ENCODE results near the gene LRRC63. TPM values are rescaled to one million over a fixed set of nuclear protein-coding genes. Genes with fewer than 3 reads are reported as not detected.
"Not testable (repeated sequence)": the region's sequence is repeated elsewhere in the genome, so short reads cannot be mapped to it uniquely, and the experiment has no call there.

Gene LRRC63, protein sequence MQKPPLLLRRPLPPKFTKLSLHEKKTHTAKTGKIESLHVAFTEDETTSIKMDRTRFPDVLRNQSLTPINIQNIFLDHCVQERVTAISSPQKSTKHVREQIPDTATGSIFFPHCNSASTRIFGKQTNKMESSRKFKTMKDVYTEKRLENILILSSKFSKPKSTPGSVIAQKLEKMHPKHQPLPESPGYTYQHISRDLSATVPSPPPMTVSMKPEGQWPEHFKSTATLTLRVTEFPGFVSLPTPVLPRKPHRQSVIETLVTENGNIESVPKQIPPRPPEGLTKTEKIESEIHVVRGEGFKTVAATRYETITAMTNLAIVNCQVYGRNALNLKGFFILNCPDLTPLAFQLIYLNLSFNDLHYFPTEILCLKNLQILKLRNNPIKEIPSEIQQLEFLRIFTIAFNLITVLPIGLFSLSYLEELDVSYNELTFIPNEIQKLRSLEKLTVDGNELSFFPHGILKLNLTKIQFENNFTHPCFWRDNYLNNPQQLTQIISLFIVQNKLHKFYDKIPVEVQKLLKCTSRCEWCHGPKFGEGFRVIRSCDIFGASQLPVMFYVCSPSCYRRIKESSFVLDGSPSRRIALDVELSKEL
- total RNA-seq, result under 1 TPM; 0.14 to 0.56 TPM

DNA sequence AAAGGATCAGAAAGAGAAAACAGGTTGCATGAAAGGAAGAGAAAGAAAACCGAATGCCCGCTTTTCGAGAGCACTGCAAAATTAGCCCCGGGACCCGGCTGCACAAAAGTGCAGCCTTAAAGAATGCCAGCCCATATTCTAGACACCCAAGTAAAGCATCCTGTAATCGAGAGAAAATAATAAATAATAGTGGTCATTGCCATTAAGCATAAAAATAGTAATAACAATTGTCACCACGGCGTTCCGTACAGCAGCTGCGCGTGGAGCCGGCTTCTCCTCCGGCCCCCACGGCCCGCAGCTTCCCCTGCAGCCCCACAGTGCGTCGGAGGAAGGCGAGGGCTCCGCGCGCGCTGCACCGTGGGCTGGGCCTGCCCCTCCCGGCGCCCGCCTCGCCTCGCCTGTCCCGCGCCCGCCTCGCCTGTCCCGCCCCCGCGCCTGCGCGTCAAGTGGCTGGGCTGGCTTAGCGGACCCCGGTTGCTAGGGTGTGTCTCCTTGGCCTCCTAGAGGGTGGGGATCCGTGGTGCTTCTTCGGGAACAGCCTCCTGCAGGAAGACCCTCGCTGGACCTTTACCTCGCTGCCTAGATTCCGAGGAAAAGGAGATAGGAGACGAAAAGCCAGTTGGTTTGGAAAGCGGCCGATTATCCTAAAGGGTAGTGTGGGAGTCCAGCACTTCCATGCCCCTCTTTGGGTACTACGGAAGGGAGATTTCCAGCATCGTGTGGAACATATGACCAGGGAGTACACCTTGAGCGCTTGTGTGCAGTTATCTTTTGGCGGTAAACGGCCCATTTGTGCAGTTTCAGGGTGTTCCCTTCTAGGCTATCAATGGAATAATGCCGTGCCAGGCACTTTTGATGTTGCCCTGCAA, at the start of gene LRRC63:
Gene LRRC63, plus strand, starts transcription at position 446 of the 869 bp plus-strand sequence. CDS start 1,107 bp downstream, outside the sequence.
- Mint-ChIP-seq H3K9me3 (peaks cover 2% of the 10 kb centered on the region), H3K4me3 (peak within 1 kb of the TSS; percentile 88), H3K27ac (peak within 1 kb of the TSS; percentile 87), H3K27me3 (no peaks in the 10 kb centered on the region), H3K36me3 (no peaks in the 10 kb centered on the region), H3K4me1 (peaks cover 29% of the 10 kb centered on the region)
- DNase-seq, result peak; percentile 90

DNA sequence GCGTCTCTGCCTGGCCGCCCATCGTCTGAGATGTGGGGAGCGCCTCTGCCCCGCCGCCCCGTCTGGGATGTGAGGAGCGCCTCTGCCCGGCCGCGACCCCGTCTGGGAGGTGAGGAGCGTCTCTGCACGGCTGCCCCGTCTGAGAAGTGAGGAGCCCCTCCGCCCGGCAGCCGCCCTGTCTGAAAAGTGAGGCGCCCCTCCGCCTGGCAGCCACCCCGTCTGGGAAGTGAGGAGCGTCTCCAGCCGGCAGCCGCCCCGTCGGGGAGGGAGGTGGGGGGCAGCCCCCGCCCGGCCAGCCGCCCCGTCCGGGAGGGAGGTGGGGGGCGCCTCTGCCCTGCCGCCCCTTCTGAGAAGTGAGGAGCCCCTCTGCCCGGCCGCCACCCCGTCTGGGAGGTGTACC, 49.0 kb upstream of the LRRC63 start:
- DNase-seq, H3K4me3 Mint-ChIP-seq: not testable (repeated sequence)
- peaks cover 69% of the 10 kb centered on the region for H3K36me3 Mint-ChIP-seq

DNA sequence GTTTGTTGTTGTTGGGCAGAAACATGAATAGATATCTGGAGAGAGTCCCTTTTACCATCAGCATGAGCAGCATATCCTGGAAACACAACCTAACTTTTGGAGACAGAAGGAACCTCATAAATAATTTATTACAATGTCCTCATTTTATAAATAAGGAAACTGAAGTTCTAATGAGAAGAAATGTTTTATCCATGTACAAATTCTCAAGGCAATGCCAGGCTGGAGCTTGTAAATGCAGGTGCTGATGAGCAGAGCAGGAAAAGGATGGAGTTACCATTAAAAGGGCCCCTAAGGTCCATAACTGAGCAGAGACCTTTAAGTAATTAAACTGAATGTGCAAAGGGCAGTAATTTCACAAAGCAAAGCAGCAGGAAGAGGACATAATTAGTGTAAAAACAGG, 47.1 kb upstream of the LRRC63 start:
- H3K27me3 Mint-ChIP-seq, result no peaks in the 10 kb centered on the region
- no peak for DNase-seq
- peaks cover 64% of the 10 kb centered on the region for H3K36me3 Mint-ChIP-seq
- H3K4me1 Mint-ChIP-seq, result peaks cover 78% of the 10 kb centered on the region
- H3K4me3 Mint-ChIP-seq, result peak overlapping the region; percentile 22
- H3K27ac Mint-ChIP-seq, result peak overlapping the region; percentile 77
- H3K9me3 Mint-ChIP-seq, result no peaks in the 10 kb centered on the region

More for the DNA sequence above, 49.0 kb upstream of the LRRC63 start:
- not testable (repeated sequence) for H3K9me3 Mint-ChIP-seq, H3K27me3 Mint-ChIP-seq
- peaks cover 74% of the 10 kb centered on the region for H3K4me1 Mint-ChIP-seq
- H3K27ac Mint-ChIP-seq, result peak overlapping the region; percentile 63

DNA sequence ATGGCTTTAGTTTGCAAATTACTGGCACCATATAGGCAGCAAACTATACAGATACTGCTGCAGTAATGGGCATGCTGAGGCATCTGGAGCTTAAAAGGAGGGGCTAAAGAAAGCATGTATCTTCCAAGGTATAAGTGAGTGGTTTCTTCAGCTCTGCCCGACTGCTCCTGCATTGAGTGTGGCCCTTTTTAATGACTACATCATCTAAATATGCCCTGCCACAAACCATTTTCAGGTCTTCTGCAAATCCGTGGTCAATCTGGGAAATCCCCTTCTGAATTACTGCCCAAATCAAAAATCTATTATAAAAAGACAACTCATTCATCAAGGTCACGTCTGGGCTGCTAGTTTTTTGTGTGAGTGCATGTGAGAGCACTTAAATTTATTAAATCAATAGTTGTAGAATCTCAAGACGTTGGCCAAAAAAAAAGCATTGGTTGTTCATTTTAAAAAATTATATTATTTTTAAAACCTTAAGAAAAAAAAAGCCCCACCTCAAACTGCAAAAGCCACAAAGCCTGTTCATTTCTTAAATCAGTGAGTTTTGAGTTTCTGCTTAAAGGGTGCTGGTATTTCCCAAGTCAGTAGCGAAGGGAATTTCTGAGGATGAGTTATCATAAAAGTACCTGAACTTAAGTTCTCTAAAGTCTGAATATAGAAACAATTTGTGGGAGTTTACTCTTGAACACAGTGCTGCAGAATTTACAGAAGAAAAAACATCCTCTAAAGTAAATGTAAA, 46.1 kb upstream of the LRRC63 start:
- H3K4me1 Mint-ChIP-seq, result peaks cover 78% of the 10 kb centered on the region
- H3K27me3 Mint-ChIP-seq, result no peaks in the 10 kb centered on the region
- H3K9me3 Mint-ChIP-seq, result no peaks in the 10 kb centered on the region
- peak overlapping the region; percentile 68 for H3K4me3 Mint-ChIP-seq
- H3K27ac Mint-ChIP-seq, result peak overlapping the region; percentile 87
- DNase-seq, result peak; percentile 59
- peaks cover 64% of the 10 kb centered on the region for H3K36me3 Mint-ChIP-seq

DNA sequence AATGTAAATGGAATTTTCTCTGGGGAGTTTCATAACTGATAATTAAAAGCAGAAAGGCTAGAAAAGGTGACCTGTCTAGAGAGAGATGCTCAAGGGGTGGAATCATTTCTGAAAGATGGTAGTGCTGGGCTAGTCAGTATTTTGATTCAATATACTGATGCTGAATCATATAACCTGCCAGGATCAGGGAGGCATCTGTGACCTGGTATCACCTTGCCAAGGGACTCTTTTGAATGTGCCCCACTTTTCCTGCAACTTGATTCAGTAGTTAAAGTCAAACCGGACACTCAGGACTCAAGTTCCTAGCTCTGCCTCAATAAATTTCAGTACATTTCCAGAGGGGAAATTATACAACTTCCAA, 45.5 kb upstream of the LRRC63 start:
- H3K36me3 Mint-ChIP-seq, result peaks cover 66% of the 10 kb centered on the region
- H3K4me1 Mint-ChIP-seq, result peaks cover 79% of the 10 kb centered on the region

DNA sequence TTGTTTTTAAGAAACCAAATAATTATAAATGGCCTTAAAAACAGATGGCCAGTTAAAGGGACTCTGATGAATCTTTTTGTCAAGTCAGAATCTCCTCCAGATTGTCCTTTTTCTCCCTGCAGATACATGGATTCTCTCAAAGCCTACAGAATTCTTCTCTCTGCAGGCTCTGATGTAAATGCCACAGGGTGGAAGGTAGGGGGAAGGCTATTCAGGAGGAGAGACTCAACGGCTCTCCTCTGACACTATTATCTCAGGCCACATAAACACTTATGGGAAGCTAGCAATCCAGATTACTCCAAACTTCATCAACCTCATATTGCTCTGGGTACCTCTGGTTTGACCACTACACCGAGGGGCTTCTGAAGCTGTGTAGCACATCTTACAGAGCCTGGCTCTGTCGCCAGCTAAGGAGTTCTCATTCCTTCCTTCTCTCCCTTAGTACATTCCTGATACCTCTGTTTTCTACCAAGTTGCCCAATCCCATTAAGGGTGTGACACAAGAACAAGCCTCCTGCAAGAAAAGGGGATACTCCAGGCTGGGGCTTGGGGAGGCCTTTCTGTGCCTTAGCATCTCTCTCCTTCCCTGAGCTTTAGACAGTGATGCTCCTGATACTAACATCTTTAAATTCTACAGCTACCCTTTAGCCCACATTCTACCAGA, 44.6 kb upstream of the LRRC63 start:
- peaks cover 81% of the 10 kb centered on the region for H3K4me1 Mint-ChIP-seq
- H3K27me3 Mint-ChIP-seq, result no peaks in the 10 kb centered on the region
- no peaks in the 10 kb centered on the region for H3K9me3 Mint-ChIP-seq
- H3K27ac Mint-ChIP-seq, result peak overlapping the region; percentile 87
- no peak for DNase-seq
- peaks cover 66% of the 10 kb centered on the region for H3K36me3 Mint-ChIP-seq
- peak overlapping the region; percentile 73 for H3K4me3 Mint-ChIP-seq

More for the DNA sequence above, 45.5 kb upstream of the LRRC63 start:
- H3K4me3 Mint-ChIP-seq, result peak overlapping the region; percentile 68
- H3K27me3 Mint-ChIP-seq, result no peaks in the 10 kb centered on the region
- no peak for DNase-seq
- H3K9me3 Mint-ChIP-seq, result no peaks in the 10 kb centered on the region
- peak overlapping the region; percentile 87 for H3K27ac Mint-ChIP-seq

DNA sequence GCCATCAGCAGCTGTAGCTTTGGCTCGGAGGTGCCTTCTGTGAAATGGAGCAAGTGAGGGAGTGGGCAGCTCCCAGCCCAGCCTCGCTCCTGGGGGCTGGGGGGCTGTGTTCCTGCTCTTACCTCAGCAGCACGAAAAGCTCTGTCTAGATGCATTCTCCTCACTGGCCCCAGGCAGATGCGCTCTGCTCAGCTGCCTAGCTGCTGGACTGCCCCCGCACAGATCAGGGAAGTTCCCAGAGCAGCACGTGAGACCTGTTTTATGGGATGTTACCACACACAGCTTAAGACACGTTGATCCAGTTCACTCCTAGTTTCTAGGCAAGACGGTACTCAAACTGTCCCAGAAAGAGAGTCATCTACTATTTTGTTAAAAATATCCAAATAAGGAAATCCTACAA, 43.4 kb upstream of the LRRC63 start:
- Mint-ChIP-seq H3K4me1 (peaks cover 92% of the 10 kb centered on the region), H3K9me3 (no peaks in the 10 kb centered on the region), H3K36me3 (peaks cover 70% of the 10 kb centered on the region), H3K27me3 (no peaks in the 10 kb centered on the region), H3K4me3 (peak overlapping the region; percentile 73), H3K27ac (peak overlapping the region; percentile 87)
- peak; percentile 58 for DNase-seq

DNA sequence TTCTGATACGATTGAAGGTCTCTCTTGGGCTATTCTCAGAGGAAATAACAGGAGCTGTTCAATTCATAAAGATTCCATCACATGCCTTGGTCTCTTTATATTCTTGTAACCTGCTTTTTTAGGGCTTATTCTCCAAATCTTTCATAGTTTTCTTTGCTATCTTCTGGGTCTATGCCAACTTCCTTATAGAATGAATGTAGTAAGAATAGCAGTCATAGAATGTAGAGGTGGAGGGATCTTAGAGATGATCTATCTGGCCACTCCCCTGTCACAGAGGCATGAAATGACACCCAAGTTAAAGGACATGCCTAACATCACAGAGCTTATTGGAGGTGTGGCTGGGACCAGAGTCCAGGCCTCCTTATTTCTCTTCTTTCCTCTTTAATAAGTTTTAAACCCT, 42.9 kb upstream of the LRRC63 start:
- Mint-ChIP-seq H3K9me3 (no peaks in the 10 kb centered on the region), H3K27me3 (no peaks in the 10 kb centered on the region), H3K27ac (peak overlapping the region; percentile 87), H3K4me3 (peak overlapping the region; percentile 73), H3K36me3 (peaks cover 72% of the 10 kb centered on the region), H3K4me1 (peaks cover 95% of the 10 kb centered on the region)
- no peak for DNase-seq

DNA sequence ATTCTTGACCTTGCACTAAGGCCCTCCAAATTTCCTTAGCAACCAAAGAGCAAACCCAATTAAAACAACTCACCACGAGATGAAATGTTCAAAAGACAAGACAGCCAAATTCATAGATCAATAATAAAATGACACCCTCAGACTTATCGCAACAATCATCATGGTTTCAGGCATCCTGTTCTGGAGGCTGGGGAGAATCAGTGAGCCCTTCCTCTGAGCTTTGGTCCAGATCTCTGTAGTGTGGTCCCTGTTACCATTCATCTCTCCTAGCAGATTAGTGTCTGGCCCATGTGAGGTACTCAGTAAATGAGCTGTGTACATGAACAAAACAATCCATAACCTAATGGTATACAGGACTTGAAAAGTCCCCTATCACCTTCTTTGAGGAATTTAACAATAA, 42.0 kb upstream of the LRRC63 start:
- Mint-ChIP-seq H3K4me1 (peaks cover 94% of the 10 kb centered on the region), H3K36me3 (peaks cover 71% of the 10 kb centered on the region), H3K27me3 (no peaks in the 10 kb centered on the region), H3K4me3 (peak overlapping the region; percentile 74), H3K27ac (peak overlapping the region; percentile 87), H3K9me3 (no peaks in the 10 kb centered on the region)
- DNase-seq, result no peak

DNA sequence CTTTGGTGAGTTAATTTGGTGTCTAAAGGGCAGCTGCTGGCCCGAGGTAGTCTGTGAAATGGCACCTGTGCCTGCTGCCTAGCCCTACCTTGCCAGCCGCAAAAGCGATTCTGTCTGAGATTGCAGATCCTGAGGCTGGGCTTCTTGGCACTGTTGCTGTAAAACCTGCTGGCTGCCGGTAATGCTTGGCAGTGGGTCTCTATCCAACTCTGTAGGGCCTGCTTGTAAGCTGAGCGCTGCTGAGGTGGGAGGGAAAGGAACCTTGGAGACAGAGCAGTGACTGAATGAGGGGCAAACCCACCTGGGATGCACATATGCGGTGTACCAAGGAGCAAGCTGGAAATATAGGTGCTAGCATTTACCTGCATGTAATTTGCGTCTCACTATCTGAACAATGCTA, 41.5 kb upstream of the LRRC63 start:
- H3K4me3 Mint-ChIP-seq, result peak overlapping the region; percentile 74
- H3K36me3 Mint-ChIP-seq, result peaks cover 74% of the 10 kb centered on the region
- H3K27ac Mint-ChIP-seq, result peak overlapping the region; percentile 87
- H3K4me1 Mint-ChIP-seq, result peaks cover 95% of the 10 kb centered on the region
- no peaks in the 10 kb centered on the region for H3K9me3 Mint-ChIP-seq
- H3K27me3 Mint-ChIP-seq, result no peaks in the 10 kb centered on the region
- DNase-seq, result no peak

DNA sequence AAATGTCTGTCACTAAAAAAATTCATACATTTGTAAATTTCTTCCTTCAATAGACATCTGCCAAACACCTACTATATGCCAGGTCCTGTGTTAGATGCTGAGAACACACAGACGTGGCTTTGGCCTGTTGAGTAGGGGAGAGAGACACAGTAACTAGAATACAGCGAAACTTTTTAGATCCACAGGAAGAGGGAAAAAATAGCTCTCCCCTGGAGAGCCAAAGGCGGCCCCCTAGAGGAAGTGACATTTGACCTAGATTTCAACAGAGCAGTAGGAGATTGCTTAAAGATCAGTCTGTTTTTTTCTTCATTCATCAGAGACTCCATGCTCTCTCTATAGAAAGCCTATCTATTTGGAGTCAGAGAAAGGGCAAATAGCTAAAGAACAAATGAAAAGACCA, 41.0 kb upstream of the LRRC63 start:
- Mint-ChIP-seq H3K27ac (peak overlapping the region; percentile 87), H3K9me3 (no peaks in the 10 kb centered on the region), H3K27me3 (no peaks in the 10 kb centered on the region), H3K36me3 (peaks cover 78% of the 10 kb centered on the region), H3K4me1 (peaks cover 96% of the 10 kb centered on the region), H3K4me3 (peak overlapping the region; percentile 74)
- no peak for DNase-seq

DNA sequence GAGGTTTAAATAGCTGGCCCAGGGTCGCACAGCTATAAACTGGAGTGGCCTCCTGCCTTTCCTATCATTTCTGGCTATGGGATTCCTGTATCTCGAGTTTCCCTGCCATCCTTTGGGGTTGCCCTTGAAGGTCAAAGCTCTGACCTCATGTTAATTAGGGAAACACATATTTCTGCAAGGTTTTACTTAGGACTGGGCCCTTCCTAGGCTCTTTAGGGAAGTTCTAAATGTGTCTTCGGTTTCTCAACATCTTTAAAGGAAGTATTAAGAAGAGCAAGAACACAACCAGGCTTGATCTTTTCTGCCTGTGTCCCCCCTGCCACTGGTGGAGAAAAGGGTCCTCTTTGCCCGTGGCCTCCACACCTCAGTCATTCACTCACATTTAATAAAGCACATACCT, 40.5 kb upstream of the LRRC63 start:
- Mint-ChIP-seq H3K36me3 (peaks cover 79% of the 10 kb centered on the region), H3K4me1 (peaks cover 96% of the 10 kb centered on the region), H3K27me3 (no peaks in the 10 kb centered on the region), H3K27ac (peak overlapping the region; percentile 87), H3K4me3 (peak overlapping the region; percentile 74), H3K9me3 (no peaks in the 10 kb centered on the region)
- no peak for DNase-seq

DNA sequence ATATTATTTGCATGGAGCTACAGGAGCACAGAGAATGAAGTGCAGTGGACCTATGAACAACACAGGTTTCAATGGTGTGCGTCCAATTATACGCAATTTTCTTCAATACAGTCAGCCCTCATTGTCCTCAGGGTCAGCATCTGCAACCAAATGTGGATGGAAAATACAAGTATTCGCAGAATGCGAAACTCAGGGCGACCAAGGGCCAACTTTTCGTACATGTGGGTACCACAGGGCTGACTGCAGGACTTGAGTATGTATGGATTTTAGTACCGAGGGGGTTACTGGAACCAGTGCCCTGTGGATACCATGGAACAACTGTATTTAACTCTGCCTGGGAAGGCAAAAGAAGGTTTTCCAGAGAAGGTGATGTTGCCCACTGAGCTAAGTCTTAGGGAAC, 40.0 kb upstream of the LRRC63 start:
- Mint-ChIP-seq H3K9me3 (no peaks in the 10 kb centered on the region), H3K4me3 (peak overlapping the region; percentile 74), H3K4me1 (peaks cover 95% of the 10 kb centered on the region), H3K27ac (peak overlapping the region; percentile 87), H3K27me3 (no peaks in the 10 kb centered on the region), H3K36me3 (peaks cover 82% of the 10 kb centered on the region)
- DNase-seq, result no peak

DNA sequence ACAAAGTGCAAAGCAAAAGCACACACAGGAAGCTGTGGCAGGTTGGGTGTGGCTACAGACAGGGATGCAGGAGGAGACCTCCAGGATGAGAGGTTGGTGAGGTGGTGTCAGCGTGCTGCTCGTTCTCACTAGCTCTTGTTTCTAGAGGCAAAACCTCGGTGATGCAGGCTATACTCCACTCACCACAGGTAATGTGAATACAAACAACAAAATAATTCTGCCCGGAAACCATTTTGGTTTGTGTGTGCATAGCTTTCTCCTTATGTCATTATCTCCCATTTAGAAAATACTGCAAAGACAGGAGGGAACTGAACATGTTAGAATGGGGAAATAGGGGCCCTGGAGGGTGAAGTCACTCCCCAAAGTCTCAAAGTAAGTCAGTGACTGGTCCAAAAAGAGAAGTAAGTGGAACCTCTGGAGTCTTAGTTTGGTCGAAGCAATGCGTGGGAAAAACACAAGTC, 39.2 kb upstream of the LRRC63 start:
- peak; percentile 54 for DNase-seq
- no peaks in the 10 kb centered on the region for H3K27me3 Mint-ChIP-seq
- H3K27ac Mint-ChIP-seq, result peak overlapping the region; percentile 87
- H3K9me3 Mint-ChIP-seq, result no peaks in the 10 kb centered on the region
- H3K36me3 Mint-ChIP-seq, result peaks cover 86% of the 10 kb centered on the region
- H3K4me3 Mint-ChIP-seq, result peak overlapping the region; percentile 74
- H3K4me1 Mint-ChIP-seq, result peaks cover 94% of the 10 kb centered on the region

Measured in activated naive CD8-positive, alpha-beta T cell treated with anti-CD3 and anti-CD28 coated beads for 36 hours (primary cell).